HG03159 (cell line): ENCODE measurements around the gene CAPN1.

ENCODE experiments used
- ATAC-seq: cut with Tn5 transposase; IDR thresholded peaks from one replicate; pipeline ENCODE4 v1.9.1; 2021; ENCODE audit warnings: mild to moderate bottlenecking, moderate library complexity; ENCODE audit not compliant: unreplicated experiment

Gene CAPN1

DNA sequence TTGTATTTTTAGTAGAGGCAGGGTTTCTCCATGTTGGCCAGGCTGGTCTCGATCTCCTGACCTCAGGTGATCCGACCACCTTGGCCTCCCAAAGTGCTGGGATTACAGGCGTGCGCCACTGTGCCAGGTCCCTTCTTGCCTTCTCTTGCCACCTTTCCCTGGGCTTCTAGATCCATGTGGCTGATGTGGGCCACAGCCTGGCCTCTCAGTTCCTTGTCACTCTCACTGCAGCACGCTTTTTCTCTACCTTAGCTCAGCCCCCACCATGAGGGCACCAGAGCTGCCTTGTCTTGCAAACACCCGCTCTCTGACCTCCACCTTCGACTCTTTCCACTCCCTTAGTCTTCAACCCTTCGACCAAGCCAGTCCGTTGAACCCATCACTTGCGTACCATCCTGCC is 7.5 kb downstream of the CAPN1 start:
- no peak for ATAC-seq

DNA sequence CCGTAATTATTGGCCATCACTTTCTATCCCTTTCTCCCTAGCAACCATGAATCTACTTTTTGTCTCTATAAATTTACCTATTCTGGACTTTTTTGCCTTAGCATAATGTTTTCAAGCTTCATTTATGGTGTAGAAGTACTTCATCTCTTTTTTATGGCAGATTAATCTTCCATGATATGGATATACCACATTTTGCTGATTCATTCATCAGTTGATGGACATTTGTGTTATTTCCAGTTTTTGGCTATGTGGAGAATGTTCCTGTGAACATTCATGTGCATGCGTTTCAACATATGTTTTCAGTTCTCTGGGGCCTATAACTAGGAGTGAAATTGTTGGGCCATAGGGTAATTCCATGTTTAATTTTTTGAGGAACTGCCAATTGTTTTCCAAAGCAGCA is 12.8 kb downstream of the CAPN1 start:
- ATAC-seq: no peak

DNA sequence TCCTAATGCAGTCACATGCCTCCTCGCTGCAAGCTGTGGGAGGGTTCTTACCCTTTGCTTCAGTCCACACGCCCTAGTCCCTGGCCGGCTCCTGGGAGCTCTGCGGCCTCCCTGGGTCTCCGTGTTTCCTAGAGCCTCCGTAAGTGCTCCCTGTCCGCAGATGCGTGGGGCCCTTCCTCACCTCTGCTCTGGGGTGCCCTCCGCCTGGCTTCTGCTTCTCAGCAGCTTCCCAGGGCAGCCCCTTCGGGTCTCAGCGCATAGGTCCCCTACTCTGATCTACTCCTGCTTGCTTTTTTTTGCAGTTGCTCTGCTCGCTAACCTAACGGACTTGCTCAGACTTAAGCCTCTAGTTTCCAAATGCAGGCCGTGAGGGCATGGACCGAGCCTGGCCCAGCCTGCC is 22.4 kb downstream of the CAPN1 start:
- no peak for ATAC-seq

DNA sequence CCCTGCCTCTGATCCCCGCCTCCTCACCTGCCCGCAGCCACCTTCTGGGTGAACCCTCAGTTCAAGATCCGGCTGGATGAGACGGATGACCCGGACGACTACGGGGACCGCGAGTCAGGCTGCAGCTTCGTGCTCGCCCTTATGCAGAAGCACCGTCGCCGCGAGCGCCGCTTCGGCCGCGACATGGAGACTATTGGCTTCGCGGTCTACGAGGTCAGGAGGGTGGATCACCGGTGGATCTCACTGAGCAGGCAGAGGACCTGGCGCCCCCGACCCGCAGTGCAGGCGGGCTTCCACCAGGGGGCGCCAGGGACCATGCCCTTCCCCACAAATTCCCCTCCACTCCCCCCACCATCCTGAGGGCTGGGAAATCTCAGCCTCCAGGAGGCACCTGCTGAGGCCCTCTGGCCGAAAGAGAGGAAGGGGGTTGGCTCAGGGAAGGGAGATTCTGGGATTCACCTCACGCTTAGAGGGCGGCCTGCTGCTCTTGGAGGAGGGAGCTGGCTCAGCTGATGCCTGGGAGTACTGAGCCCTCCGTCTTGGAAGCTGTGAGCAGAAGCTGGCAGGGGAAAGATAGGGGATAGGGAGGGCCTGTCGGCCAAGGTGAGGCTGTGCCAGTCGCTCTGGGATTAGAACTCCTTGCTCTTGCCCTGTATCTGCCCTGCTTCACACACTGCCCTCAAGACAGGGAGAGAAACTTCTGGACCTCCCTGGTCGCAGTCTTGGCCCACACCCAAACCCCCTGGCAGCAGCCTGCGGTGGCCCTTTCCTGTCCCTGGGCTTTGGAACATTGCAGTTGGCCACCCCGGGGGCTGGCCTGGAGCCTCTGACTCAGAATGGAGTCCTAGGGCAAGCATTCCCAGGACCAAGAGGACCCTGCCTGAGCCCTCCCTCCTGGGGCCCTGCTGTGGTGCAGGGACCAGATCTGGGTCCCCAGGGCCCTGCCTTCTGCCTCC is 23.2 kb downstream of the CAPN1 start:
- no peak for ATAC-seq

DNA sequence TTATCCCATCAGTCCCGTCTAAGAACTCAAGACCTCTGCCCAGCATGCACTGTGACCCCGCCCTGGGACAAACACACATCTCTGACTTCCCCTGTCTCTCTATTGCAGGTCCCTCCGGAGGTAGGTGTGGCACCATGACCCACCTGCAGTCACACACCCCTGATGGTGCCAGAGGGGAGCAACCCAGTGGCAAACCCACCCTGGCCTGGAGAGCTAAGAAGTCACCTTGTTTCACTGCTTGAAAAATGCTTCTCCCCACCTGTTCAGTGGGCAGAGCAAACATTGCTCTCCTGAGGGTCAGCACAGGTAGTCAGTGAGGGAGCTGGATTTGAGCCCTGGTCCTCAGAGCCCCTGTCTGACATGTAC is 23.9 kb downstream of the CAPN1 start:
- ATAC-seq: no peak

DNA sequence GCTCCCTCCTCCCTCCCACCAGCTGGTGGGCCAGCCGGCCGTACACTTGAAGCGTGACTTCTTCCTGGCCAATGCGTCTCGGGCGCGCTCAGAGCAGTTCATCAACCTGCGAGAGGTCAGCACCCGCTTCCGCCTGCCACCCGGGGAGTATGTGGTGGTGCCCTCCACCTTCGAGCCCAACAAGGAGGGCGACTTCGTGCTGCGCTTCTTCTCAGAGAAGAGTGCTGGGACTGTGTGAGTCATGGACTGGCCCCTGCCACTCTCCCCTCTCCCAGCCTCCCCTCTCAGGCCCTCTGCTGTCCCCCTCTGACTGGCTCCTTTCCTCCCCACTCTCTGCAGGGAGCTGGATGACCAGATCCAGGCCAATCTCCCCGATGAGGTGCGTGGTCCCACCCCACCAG is 24.7 kb downstream of the CAPN1 start:
- no peak for ATAC-seq

DNA sequence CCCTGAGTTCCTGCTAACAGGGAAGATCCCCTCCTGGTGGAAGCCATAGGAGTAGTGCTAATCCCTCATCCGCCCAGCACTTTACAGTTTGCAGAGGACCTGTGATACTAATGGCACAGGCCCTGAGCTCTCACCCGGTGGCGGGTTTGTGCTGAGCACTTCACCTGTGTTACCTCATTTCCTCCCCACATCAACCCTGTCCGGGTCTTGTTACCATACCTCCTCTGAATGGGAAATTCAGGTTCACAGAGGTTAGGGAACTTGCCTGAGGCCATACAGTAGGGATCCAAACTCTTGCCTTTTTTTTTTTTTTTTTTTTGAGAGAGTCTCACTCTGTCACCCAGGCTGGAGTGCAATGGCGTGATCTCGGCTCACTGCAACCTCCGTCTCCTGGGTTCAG is 25.2 kb downstream of the CAPN1 start:
- ATAC-seq: no peak

DNA sequence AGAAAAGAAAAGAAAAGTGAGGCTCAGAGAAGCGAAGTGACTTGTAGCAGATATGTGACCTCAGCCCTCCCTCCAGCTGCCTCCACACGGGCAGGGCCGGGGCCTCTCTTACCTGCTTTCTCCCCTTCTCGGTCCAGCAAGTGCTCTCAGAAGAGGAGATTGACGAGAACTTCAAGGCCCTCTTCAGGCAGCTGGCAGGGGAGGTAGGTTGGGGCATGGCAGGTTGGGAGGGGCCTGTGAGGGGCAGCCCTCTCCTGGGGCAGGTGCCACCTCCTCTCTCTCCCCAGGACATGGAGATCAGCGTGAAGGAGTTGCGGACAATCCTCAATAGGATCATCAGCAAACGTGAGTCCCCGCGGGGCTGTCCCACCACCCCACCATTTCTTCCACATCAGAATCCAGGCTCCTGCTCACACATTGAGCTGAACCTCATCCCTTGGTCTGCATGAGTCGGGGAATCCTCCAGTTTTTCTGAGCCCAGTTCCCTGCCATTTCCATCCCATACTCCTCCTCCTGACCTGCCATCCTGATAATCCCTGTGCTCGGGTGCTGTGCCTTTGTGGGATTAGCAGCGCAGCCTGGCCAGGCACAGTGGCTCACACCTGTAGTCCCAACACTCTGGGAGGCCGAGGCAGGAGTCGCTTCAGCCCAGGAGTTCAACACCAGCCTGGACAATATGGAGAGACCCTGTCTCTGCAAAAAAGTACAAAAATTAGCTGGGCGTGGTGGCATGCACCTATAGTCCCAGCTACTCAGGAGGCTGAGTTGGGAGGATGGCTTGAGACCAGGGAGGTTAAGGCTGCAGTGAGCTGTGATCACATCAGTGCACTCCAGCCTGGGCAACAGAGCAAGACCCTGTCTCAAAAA is 26.4 kb downstream of the CAPN1 start:
- no peak for ATAC-seq

DNA sequence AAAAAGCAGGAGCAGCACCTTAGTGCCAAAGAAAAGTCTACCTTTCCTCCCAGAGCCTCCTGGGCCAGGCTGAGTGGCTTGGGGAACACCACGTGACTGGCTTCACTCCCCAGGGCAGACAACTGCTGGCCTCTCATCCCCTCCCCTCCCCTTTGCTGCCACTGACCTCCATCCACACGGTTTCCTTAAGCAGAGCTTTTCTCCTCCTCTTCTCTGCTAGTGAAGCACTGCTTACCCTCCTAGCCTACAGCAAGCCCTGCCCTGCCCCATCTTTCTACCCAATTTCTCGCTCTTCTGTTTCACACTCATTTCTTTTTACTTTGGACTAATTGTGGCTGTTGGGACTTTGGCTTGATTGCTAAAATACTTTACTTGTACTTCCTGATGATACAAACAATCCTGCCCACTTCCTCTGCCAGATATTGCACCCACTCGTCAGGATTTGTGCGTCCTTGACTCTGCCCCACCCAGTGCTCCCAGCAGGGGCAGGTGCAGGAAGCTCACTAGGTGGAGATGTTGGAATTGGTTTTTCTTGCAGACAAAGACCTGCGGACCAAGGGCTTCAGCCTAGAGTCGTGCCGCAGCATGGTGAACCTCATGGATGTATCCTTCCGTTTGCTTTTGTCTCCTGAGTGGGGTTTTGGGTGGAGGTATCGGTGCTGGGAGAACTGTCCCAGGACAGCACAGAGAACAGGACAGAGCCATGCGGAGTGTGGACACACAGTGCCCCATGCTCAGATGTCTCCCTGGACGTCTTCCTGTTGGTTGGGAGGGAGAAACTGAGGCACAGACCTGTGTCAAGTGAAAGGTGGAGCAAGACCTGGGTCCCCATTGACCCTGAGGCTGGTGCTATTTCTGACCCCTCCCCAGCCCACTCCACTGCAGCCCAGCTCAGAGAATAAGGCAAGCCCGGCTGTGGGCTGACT is 27.3 kb downstream of the CAPN1 start:
- no peak for ATAC-seq

DNA sequence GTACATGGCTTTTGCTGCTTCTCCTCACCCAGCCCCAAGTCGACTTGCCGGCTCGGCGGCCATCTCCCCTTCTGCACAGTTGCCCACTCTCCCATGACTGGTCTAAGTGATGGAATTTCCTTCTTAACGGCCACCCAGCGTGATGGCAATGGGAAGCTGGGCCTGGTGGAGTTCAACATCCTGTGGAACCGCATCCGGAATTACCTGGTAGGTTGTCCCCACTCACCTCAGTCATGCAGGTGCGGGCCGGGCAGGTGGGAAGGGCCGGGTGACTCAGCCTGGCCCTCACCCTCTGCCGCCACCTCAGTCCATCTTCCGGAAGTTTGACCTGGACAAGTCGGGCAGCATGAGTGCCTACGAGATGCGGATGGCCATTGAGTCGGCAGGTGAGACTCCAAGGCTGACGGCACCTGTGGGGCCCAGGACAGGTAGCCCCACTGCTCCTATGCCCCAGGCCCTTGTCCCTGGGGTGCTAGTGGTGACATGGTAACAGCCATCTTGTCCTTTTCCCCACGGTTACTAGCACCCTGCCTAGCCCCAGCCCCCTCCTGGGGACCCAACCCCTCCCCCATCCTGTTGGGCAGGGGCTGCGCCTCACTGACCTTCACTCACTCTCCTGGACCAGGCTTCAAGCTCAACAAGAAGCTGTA is 28.1 kb downstream of the CAPN1 start:
- ATAC-seq: no peak

DNA sequence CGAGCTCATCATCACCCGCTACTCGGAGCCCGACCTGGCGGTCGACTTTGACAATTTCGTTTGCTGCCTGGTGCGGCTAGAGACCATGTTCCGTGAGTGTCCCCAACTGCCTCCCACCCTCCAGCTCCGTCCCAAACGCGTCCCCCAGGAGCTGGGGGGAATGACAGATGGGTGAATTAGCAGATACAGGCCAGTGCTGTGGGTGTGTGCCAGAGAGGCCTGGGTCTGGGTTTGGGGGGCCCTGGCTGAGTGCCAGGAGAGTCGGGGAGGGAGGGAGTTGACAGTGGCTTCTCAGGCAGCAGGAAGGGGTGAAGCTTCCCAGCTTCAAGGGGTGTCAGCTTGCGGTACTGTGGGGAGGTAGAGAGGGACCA is 28.6 kb downstream of the CAPN1 start:
- no peak for ATAC-seq

DNA sequence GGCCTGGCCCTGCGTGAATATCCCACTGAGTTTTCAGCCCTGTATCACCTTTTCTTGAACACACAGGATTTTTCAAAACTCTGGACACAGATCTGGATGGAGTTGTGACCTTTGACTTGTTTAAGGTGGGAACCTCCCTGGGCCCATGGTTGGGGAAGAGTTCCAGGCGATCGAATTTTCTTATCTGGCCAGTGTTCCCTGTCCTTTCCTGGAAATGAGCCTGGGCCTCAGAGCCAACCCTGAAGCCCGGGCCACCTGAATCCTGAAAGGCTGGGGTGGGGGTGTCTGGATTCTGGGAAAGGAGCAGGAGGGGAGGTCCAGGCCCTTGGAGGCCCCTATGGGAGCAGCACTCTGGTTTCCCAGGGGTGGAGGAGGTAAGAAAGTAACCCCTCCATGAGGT is 29.0 kb downstream of the CAPN1 start:
- no peak for ATAC-seq

DNA sequence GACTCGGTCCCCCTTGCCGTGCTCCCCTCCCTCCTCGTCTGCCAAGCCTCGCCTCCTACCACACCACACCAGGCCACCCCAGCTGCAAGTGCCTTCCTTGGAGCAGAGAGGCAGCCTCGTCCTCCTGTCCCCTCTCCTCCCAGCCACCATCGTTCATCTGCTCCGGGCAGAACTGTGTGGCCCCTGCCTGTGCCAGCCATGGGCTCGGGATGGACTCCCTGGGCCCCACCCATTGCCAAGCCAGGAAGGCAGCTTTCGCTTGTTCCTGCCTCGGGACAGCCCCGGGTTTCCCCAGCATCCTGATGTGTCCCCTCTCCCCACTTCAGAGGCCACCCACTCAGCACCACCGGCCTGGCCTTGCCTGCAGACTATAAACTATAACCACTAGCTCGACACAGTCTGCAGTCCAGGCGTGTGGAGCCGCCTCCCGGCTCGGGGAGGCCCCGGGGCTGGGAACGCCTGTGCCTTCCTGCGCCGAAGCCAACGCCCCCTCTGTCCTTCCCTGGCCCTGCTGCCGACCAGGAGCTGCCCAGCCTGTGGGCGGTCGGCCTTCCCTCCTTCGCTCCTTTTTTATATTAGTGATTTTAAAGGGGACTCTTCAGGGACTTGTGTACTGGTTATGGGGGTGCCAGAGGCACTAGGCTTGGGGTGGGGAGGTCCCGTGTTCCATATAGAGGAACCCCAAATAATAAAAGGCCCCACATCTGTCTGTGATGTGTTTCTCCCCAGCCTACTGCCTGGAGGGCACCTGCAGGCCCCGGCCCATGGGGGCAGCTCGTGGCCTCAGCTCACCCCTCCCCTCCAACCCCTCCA is 29.8 kb downstream of the CAPN1 start:
- no peak for ATAC-seq

DNA sequence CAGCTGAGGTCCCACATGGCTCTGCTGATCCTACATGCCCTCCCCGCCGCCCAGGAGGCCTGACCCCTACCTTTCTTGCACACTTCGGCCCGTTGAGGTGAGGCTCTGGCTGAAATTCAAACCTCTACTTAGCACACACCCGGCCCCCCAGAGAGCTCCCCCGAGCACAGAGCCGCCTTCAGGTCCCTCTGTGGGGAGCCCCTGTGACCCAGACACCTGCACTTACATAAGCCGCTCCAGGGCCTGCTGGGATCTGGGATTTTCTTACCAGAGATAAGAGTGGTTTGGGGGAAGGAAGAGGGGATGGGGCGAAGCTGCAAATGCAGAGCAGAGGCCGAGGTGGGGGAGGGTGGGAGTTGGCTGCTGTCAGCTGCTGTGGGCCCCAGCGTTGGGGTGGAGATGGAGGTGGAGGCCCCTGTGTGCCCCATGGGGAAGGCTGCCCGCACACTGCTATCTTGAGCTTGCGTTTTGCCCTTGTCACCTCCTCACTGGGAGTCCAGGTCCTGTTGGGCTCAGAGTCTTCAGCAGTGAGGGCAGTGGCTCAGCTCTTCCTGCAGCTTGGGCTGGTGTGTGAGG is 30.6 kb downstream of the CAPN1 start:
- ATAC-seq: no peak

DNA sequence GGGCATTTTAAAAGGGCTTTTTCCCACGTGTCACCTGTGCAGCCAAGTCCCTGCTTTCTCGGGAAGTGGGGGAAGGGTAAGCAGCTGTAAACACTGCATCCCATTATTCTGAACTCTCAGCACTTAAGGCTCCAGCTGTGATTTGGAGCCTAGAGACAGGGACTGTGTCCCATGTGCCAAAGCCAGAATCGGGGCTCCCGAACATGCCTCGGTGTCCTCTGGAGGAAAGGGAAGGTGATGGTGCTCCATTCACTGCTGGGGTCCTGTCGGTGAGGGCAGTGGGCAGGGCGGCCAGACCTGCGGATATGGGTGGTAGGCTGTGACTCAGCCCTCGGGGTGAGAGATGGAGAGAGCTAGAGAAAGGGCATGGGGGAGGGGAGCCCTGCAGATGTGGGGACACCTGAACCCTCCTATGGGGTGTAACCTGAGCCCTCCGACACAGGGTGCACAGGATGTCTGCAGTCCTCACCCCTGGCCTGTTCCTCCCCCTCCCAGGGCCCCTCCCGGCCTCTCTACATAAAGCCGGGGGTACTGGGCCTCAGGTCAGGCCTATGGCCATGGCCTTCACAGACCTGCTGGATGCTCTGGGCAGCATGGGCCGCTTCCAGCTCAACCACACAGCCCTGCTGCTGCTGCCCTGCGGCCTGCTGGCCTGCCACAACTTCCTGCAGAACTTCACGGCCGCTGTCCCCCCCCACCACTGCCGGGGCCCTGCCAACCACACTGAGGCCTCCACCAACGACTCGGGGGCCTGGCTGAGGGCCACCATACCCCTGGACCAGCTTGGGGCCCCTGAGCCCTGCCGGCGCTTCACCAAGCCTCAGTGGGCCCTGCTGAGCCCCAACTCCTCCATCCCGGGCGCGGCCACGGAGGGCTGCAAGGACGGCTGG is 31.8 kb downstream of the CAPN1 start:
- ATAC-seq: no peak

DNA sequence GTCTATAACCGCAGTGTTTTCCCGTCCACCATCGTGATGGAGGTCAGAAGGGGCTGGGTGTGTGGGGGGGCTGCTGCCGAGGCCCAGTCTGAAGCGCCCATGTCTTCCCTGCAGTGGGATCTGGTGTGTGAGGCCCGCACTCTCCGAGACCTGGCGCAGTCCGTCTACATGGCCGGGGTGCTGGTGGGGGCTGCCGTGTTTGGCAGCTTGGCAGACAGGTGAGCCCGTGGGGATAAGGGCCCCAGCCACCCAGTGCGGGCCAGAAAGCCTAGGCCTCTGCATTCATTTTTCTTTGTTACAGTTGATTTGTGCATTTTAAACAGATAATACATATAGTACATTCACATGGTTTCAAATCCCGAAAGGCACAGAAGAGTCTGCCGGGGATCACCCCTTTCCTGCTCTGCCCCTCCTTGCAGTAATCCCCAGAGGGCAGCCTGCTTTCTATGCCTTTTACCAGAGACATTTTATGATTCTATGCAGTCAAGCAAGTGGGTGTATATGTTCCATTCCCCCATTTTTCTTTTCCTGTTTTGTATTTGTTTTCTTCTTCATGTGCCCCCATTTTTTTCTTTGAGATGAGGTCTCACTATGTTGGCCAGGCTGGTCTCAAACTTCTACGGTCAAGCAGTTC is 32.6 kb downstream of the CAPN1 start:
- ATAC-seq: no peak

DNA sequence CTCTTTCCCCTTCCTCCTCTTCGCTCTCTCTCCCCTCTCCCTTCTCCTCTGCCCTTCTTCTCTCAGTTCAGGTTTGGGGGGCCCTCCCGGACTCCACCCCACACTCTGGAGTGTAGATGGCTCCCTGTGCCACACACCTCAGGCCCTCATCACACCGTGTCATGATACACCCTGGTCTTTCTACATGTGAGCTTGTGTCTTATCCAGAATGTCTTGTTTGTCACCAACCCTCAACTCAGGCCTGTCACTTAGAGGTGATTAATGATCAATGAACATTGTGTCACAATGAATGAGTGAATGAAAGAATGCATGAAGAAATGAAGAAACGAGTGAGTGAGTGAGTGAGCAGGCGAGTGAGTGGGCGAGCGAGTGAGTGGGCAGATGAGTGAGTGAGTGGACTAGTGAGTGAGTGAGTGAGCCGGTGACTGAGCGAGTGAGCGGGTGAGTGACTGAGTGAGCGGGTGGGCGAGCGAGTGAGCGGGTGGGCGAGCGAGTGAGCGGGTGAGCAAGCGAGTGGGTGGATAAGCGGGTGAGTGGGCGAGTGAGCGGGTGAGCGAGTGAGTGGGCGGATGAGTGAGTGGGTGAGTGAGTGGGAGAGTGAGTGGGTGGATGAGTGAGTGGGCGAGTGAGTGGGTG is 33.8 kb downstream of the CAPN1 start:
- no peak for ATAC-seq
